Measurements from ENCODE around the gene RNLS. TPM values are rescaled to one million over a fixed set of nuclear protein-coding genes. Genes with fewer than 3 reads are reported as not detected.

Gene RNLS
- total RNA-seq, 1 donor from 2014 or later: 8.7 TPM

DNA sequence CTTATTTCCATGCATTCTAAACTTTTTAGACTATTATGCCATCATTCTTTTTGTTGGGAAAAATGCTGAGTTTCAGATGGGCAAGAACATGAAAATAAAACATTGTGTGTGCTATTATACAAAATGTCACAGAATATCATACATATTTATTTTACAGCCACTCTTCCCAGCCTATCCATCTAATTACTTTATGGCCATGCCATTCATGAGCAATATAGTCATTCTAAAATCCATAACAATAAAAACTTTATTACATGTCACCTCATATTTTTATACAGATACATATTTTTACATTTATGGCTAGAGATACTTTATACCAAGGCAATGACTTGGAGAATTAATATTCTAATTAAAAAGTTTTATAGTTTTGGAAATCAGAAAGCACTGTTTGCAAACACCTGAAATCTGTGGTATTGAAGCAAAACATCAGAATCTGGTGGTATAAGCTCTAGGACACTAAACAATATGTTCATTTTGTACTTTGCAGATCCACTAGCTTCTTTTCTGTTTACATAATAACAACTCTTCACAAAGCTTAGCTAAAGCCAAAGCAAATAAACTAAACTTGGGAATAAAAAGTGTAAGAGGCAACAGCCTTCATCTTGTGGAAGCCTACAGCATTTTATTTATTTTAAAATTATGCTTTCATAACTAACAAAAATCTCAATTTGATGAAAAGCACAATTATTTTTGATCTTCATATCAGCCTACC lies 210.1 kb downstream of the RNLS start:
- DNase-seq (ENCODE audit: low read depth) (no peak), FAIRE-seq (no peak)
- TF ChIP-seq, protein P1, sequence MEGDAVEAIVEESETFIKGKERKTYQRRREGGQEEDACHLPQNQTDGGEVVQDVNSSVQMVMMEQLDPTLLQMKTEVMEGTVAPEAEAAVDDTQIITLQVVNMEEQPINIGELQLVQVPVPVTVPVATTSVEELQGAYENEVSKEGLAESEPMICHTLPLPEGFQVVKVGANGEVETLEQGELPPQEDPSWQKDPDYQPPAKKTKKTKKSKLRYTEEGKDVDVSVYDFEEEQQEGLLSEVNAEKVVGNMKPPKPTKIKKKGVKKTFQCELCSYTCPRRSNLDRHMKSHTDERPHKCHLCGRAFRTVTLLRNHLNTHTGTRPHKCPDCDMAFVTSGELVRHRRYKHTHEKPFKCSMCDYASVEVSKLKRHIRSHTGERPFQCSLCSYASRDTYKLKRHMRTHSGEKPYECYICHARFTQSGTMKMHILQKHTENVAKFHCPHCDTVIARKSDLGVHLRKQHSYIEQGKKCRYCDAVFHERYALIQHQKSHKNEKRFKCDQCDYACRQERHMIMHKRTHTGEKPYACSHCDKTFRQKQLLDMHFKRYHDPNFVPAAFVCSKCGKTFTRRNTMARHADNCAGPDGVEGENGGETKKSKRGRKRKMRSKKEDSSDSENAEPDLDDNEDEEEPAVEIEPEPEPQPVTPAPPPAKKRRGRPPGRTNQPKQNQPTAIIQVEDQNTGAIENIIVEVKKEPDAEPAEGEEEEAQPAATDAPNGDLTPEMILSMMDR (IDR thresholded peaks at IDR 0.05; ENCODE audit: insufficient read depth, low read length, severe bottlenecking): no peak
- no peak overlapping the region for H3K4me3 ChIP-seq (ENCODE audit: low read depth, low read length)
- no peaks in the 10 kb centered on the region for H3K27me3 ChIP-seq (ENCODE audit: control insufficient read depth, insufficient read depth, low read length)
- H3K36me3 ChIP-seq (ENCODE audit: control insufficient read depth, insufficient read depth, low read length): no peaks in the 10 kb centered on the region

DNA sequence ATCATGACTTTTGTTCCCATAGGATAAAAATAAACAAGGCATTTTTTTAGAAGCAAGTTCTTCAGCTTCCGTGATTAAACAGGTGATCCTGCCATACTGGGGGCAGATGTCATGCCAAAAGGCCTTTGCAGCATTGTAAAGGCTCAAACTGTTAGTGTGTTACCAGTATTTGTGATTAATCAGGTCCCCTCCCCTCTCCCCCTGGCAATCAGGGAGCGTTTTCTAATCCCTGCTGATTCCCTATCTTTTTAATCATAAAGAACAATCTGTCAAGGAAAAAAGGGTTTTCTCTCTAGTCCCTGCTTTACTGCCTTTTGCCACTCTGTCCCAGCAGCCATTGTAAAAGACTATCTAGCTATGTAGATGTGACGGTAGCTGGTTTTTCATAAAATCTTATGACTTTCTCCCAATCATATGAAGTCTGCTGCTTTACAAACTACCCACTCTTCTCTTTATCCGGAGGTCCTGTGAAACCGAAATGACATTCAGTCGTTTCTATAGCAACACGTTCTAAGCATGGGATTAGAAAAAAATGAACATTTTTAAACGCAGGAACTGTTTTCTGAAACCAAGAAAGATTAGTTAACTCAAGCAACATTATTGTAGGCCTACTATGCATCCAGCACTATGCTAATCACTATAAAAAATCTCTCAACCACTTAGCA lies 210.9 kb downstream of the RNLS start:
- no peaks in the 10 kb centered on the region for H3K27me3 ChIP-seq (ENCODE audit: control insufficient read depth, insufficient read depth, low read length)
- DNase-seq (ENCODE audit: low read depth): no peak
- H3K36me3 ChIP-seq (ENCODE audit: control insufficient read depth, insufficient read depth, low read length): no peaks in the 10 kb centered on the region
- no peak overlapping the region for H3K4me3 ChIP-seq (ENCODE audit: low read depth, low read length)
- TF ChIP-seq, protein P1 (IDR thresholded peaks at IDR 0.05; ENCODE audit: insufficient read depth, low read length, severe bottlenecking): no peak
- no peak for FAIRE-seq

DNA sequence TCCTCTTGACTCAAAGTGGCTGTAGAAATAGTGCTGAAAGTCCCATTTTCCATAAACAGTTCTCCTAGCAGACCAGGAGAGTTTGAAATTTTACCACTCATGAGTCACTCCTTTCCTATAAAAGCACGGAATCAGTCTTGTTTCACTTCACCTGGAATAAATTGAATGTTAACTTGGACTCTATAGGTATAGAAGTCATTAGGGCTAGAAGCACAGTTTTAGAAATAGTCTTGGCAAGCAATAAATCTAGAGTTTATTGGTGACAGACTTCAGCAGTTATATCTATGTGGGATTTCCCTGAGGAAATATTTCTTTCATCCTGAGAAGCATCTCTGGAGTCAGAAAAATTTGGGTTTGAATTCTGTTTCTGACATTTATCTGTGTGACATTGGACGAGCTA lies 212.4 kb downstream of the RNLS start:
- Histone ChIP-seq H3K36me3 (ENCODE audit: control insufficient read depth, insufficient read depth, low read length) (no peaks in the 10 kb centered on the region), H3K27me3 (ENCODE audit: control insufficient read depth, insufficient read depth, low read length) (no peaks in the 10 kb centered on the region), H3K4me3 (ENCODE audit: low read depth, low read length) (no peak overlapping the region)
- no peak for FAIRE-seq
- no peak for DNase-seq (ENCODE audit: low read depth)
- TF ChIP-seq, protein P1 (IDR thresholded peaks at IDR 0.05; ENCODE audit: insufficient read depth, low read length, severe bottlenecking): no peak

DNA sequence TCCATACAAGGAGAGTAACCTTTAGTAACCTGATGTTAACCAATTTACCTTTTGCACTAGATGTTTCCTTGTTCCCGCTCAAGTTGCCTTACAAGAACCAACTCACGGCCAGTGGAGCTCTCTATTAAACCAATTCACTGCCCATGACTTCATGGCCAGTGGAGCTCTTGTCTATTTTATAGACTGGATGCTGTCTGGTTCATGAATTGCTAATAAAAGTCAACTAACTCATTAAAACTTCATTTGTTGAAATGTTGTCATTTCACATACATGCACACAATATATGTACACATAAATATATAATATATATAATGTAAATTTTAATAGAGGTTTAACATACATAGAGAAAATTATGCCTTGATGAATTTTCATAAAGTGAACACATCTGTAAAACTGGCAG lies 216.3 kb downstream of the RNLS start:
- FAIRE-seq (no peak), DNase-seq (ENCODE audit: low read depth) (no peak)
- TF ChIP-seq, protein P1 (IDR thresholded peaks at IDR 0.05; ENCODE audit: insufficient read depth, low read length, severe bottlenecking): no peak
- no peak overlapping the region for H3K4me3 ChIP-seq (ENCODE audit: low read depth, low read length)
- no peaks in the 10 kb centered on the region for H3K36me3 ChIP-seq (ENCODE audit: control insufficient read depth, insufficient read depth, low read length)
- H3K27me3 ChIP-seq (ENCODE audit: control insufficient read depth, insufficient read depth, low read length): no peaks in the 10 kb centered on the region

DNA sequence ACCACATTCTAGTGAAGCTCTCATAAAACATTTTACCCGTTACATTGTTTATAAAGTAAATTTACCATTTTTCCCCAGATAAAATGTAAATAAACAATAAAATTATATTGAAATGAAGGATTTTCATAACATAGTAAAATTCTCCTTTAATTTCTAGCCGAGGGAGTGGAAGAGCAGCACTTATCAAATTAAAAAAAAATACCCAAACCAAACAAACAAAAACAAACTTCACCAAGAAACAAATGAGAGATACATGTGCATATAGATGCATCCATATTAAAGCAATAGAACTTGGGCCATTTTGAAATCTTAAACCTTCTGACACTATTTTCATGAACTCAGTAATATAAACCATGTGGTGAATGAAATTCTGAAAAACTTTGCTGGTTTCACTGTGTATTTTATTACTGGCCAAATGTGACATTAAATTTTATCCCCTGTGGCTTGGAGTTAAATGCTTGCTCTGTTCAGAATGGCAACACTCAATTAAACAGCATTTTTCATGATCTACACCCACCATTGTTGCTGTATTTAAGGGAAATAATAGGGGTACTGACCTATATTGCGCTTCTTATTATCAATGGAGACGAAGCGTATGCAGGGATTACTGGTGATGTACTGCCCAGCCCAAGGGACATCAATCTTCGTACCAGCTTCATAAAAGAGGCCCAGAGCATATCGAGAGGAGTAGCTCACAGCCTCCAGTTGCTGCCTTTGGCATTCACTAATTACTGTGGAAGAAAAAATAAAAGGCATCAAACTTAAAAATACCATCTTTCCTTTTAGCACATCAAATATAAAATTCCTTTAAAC lies 220.9 kb downstream of the RNLS start:
- no peak for DNase-seq (ENCODE audit: low read depth)
- Histone ChIP-seq H3K36me3 (ENCODE audit: control insufficient read depth, insufficient read depth, low read length) (no peaks in the 10 kb centered on the region), H3K27me3 (ENCODE audit: control insufficient read depth, insufficient read depth, low read length) (no peaks in the 10 kb centered on the region), H3K4me3 (ENCODE audit: low read depth, low read length) (no peak overlapping the region)
- FAIRE-seq: no peak
- TF ChIP-seq, protein P1 (IDR thresholded peaks at IDR 0.05; ENCODE audit: insufficient read depth, low read length, severe bottlenecking): no peak
